GM23338 (cell line): ENCODE measurements around the gene TAC3. TPM values are rescaled to one million over a fixed set of nuclear protein-coding genes. Genes with fewer than 3 reads are reported as not detected.

Experiments
- ATAC-seq: fragments of 200-7000 bp; cut with Tn5 transposase; 3 replicates; pipeline ENCODE4 v1.9.1; 2020
- DNase-seq: peaks from one replicate; pipeline ENCODE4 v3.0.0-alpha.2; 2015; ENCODE audit warnings: low spot score
- H2AFZ ChIP-seq: fragments of 200-600 bp; sonication (generic); 2 replicates; pipeline ENCODE4 v1.8.0; 2016; ENCODE audit warnings: antibody characterized with exemption, mild to moderate bottlenecking, moderate library complexity
- H3F3A ChIP-seq: fragments of 200-600 bp; sonication (generic); replicated peaks from 2 replicates; pipeline ENCODE4 v1.8.0; 2017; ENCODE audit warnings: antibody characterized with exemption, mixed run types, low read depth
- H3K27ac ChIP-seq: fragments of 200-600 bp; sonication (generic); 2 replicates; pipeline ENCODE4 v1.6.1; 2016; ENCODE audit warnings: low read depth
- H3K27me3 ChIP-seq: fragments of 200-600 bp; sonication (generic); 2 replicates; pipeline ENCODE4 v1.8.0; 2016; ENCODE audit warnings: mild to moderate bottlenecking, mixed run types, moderate library complexity; ENCODE audit not compliant: insufficient read depth
- H3K36me3 ChIP-seq: fragments of 200-600 bp; sonication (generic); 2 replicates; pipeline ENCODE4 v1.8.0; 2016; ENCODE audit warnings: mild to moderate bottlenecking; ENCODE audit not compliant: insufficient read depth
- H3K4me1 ChIP-seq: fragments of 200-600 bp; sonication (generic); 2 replicates; pipeline ENCODE4 v1.8.0; 2016; ENCODE audit warnings: mild to moderate bottlenecking, moderate library complexity; ENCODE audit not compliant: insufficient read depth
- H3K4me2 ChIP-seq: fragments of 200-600 bp; sonication (generic); 2 replicates; pipeline ENCODE4 v1.7.1; 2017; ENCODE audit warnings: mixed run types
- H3K4me3 ChIP-seq: fragments of 200-600 bp; sonication (generic); 2 replicates; pipeline ENCODE4 v1.6.1; 2016; ENCODE audit warnings: mixed run types
- H3K79me2 ChIP-seq: fragments of 200-600 bp; sonication (generic); replicated peaks from 2 replicates; pipeline ENCODE4 v1.8.0; 2017; ENCODE audit warnings: mild to moderate bottlenecking; ENCODE audit not compliant: insufficient read depth
- H3K9me2 ChIP-seq: fragments of 200-600 bp; sonication (generic); 2 replicates; pipeline ENCODE4 v1.8.0; 2017; ENCODE audit not compliant: insufficient read depth
- H4K20me1 ChIP-seq: fragments of 200-600 bp; sonication (generic); replicated peaks from 2 replicates; pipeline ENCODE4 v1.8.0; 2017; ENCODE audit warnings: mild to moderate bottlenecking; ENCODE audit not compliant: insufficient read depth
- H3K27ac Mint-ChIP-seq: 2 replicates; pipeline ENCODE4 v1.8.0; 2020; ENCODE audit warnings: inconsistent platforms, mild to moderate bottlenecking, moderate library complexity, mixed read lengths
- H3K27me3 Mint-ChIP-seq: 3 replicates; pipeline ENCODE4 v1.8.0; 2022; ENCODE audit warnings: low read depth, mild to moderate bottlenecking, moderate library complexity, mixed read lengths, inconsistent platforms; ENCODE audit not compliant: insufficient read depth, poor library complexity
- H3K36me3 Mint-ChIP-seq: 3 replicates; pipeline ENCODE4 v1.8.0; 2021; ENCODE audit warnings: low read depth, mild to moderate bottlenecking, inconsistent platforms, moderate library complexity, mixed read lengths
- H3K4me1 Mint-ChIP-seq: 3 replicates; pipeline ENCODE4 v1.8.0; 2020; ENCODE audit warnings: mild to moderate bottlenecking, inconsistent platforms, mixed read lengths
- H3K4me3 Mint-ChIP-seq: 3 replicates; pipeline ENCODE4 v1.8.0; 2021; ENCODE audit warnings: moderate library complexity, mild to moderate bottlenecking, inconsistent platforms, mixed read lengths
- H3K9me3 Mint-ChIP-seq: 3 replicates; pipeline ENCODE4 v1.8.0; 2020; ENCODE audit warnings: moderate library complexity, mild to moderate bottlenecking, inconsistent platforms, mixed read lengths
- CTCF ChIP-seq, 2 experiments: fragments of 200-600 bp in 1 of 2; sonication (generic) in 1 of 2; conservative IDR thresholded peaks; 2 replicates each; pipeline versions ENCODE4 v1.5.1 to v1.6.1; 2016 to 2017; ENCODE audit warnings: antibody characterized with exemption in 2 of 2, low read depth in 2 of 2, mild to moderate bottlenecking in 2 of 2, moderate library complexity in 1 of 2
- ETS1 ChIP-seq: IDR thresholded peaks from 2 replicates; pipeline ENCODE4 v1.6.1; 2016; ENCODE audit warnings: antibody characterized with exemption
- EZH2 ChIP-seq: fragments of 200-600 bp; sonication (generic); IDR thresholded peaks from one replicate; pipeline ENCODE4 v1.8.0; 2017; ENCODE audit warnings: antibody characterized with exemption, mild to moderate bottlenecking, low read depth; ENCODE audit not compliant: unreplicated experiment
- NANOG ChIP-seq: IDR thresholded peaks from 2 replicates; pipeline ENCODE4 v1.6.1; 2016; ENCODE audit warnings: antibody characterized with exemption, borderline replicate concordance
- POLR2AphosphoS5 ChIP-seq: IDR thresholded peaks from 2 replicates; pipeline ENCODE4 v1.6.1; 2016; ENCODE audit warnings: antibody characterized with exemption, low read depth
- REST ChIP-seq: IDR thresholded peaks from one replicate; pipeline ENCODE4 v1.6.1; 2018; ENCODE audit warnings: antibody characterized with exemption; ENCODE audit not compliant: unreplicated experiment
- STAT1 ChIP-seq: IDR thresholded peaks from one replicate; pipeline ENCODE4 v1.6.1; 2016; ENCODE audit warnings: antibody characterized with exemption; ENCODE audit not compliant: unreplicated experiment
- polyA plus RNA-seq: library from polyadenylated mRNA; unstranded; fragments of >200 nt; fragmentation: Nextera tagmentation; extraction: Ambion mirVana; gene quantifications from 2 replicates; pipeline ENCODE4 v1.2.1, GENCODE V29; 2016
- total RNA-seq: library from RNA; depleted of rRNA; stranded (reverse); fragments of >200 nt; shearing (Covaris generic); gene quantifications from 2 replicates; pipeline ENCODE4 v1.2.3, GENCODE V29; 2014

TAC3 gene
- total and polyA plus RNA-seq, 2 experiments from 2014 or later: 11.9 to 35.1 TPM

GRCh38 chr12:57010627-57011247, 5.6 kb downstream of the TAC3 start:
- no peak overlapping the region for H3K27ac Mint-ChIP-seq
- Histone ChIP-seq H2AFZ (peak overlapping the region; percentile 47; the same call in 1 of the 2 replicates), H3K27ac (no peak overlapping the region), H3K27me3 (no peaks in the 10 kb centered on the region), H3K4me1 (peaks cover 40% of the 10 kb centered on the region), H3K36me3 (no peaks in the 10 kb centered on the region), H3K4me3 (no peak overlapping the region), H4K20me1 (no peaks in the 10 kb centered on the region), H3K4me2 (peak overlapping the region; percentile 54), H3F3A (peaks cover 7% of the 10 kb centered on the region; the same call in 1 of the 2 replicates), H3K9me2 (no peaks in the 10 kb centered on the region), H3K79me2 (peaks cover 3% of the 10 kb centered on the region)
- H3K36me3 Mint-ChIP-seq: peaks cover 3% of the 10 kb centered on the region; the same call in 1 of the 3 replicates
- TF ChIP-seq REST (no peak), NANOG (no peak), POLR2AphosphoS5 (no peak), CTCF (conservative IDR thresholded peaks at IDR 0.05; ENCODE audit: low read depth in 2 of 2) (no peak), ETS1 (no peak), STAT1 (no peak)
- DNase-seq (no peak), ATAC-seq (peak; percentile 8; the same call in 2 of the 3 replicates)
- H3K27me3 Mint-ChIP-seq: peaks cover 4% of the 10 kb centered on the region
- no peak overlapping the region for H3K4me3 Mint-ChIP-seq
- H3K4me1 Mint-ChIP-seq: peaks cover 59% of the 10 kb centered on the region
- no peaks in the 10 kb centered on the region for H3K9me3 Mint-ChIP-seq

GRCh38 chr12:57009949-57010626, 6.2 kb downstream of the TAC3 start:
- Histone ChIP-seq H3K27me3 (no peaks in the 10 kb centered on the region), H3F3A (peaks cover 7% of the 10 kb centered on the region; the same call in 1 of the 2 replicates), H3K4me3 (no peak overlapping the region), H3K79me2 (peaks cover 9% of the 10 kb centered on the region), H3K4me2 (peak overlapping the region; percentile 54), H3K4me1 (peaks cover 45% of the 10 kb centered on the region), H3K27ac (no peak overlapping the region), H3K9me2 (no peaks in the 10 kb centered on the region), H2AFZ (no peak overlapping the region; the same call in 1 of the 2 replicates), H4K20me1 (no peaks in the 10 kb centered on the region), H3K36me3 (no peaks in the 10 kb centered on the region)
- Mint-ChIP-seq H3K9me3 (no peaks in the 10 kb centered on the region), H3K36me3 (peaks cover 5% of the 10 kb centered on the region; the same call in 2 of the 3 replicates), H3K27me3 (peaks cover 4% of the 10 kb centered on the region), H3K27ac (no peak overlapping the region), H3K4me1 (peaks cover 62% of the 10 kb centered on the region), H3K4me3 (no peak overlapping the region)
- peak; percentile 9; the same call in 2 of the 3 replicates for ATAC-seq
- TF ChIP-seq NANOG (0 out of 2 replicates have a peak, but pooled peaks have one; percentile 8), EZH2 (no peak)
- DNase-seq: peak; percentile 36
